Measurements from ENCODE around the gene SLC2A13. TPM values are rescaled to one million over a fixed set of nuclear protein-coding genes. Genes with fewer than 3 reads are reported as not detected.
"Not testable (repeated sequence)": the region's sequence is repeated elsewhere in the genome, so short reads cannot be mapped to it uniquely, and the experiment has no call there.

SLC2A13 gene
- total RNA-seq, 2 donors from 2014 or later, result 10.3 to 12.9 TPM

DNA sequence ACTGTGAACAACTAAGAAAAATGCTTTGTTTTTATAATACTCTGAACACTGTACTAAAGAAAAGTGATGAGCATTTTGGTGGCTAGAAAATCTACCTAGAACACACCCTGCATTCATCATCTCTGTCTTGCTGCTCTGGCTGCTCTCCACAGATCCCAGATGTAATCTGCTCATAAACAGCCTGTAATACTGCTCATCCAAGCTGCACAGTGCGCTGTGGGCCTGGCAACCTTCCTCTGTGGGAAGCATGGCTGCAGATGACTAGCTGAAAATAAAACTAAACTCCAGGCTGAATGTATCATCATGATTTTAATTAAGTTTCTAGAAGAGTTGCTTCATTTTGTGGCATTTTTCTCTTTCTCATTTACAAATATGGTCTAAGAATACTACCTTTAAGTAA lies 200.7 kb downstream of the SLC2A13 start:
- Histone ChIP-seq H3K9ac (ENCODE audit: extremely low read depth, low read length, poor library complexity, severe bottlenecking) (no peak overlapping the region), H3K27ac (ENCODE audit: low read depth, low read length) (no peak overlapping the region), H3K4me1 (ENCODE audit: control insufficient read depth, insufficient read depth, low read length) (no peaks in the 10 kb centered on the region), H3K36me3 (ENCODE audit: control insufficient read depth, insufficient read depth, low read length) (no peaks in the 10 kb centered on the region), H3K4me3 (ENCODE audit: low read length) (no peak overlapping the region), H3K9me3 (ENCODE audit: control insufficient read depth, low read length) (no peaks in the 10 kb centered on the region), H3K27me3 (ENCODE audit: control insufficient read depth, insufficient read depth, low read length, poor library complexity, severe bottlenecking) (no peaks in the 10 kb centered on the region)
- Mint-ChIP-seq H3K27ac (peak overlapping the region; percentile 52), H3K27me3 (ENCODE audit: insufficient read depth) (no peaks in the 10 kb centered on the region), H3K9me3 (peaks cover 2% of the 10 kb centered on the region), H3K36me3 (ENCODE audit: low read depth) (no peaks in the 10 kb centered on the region), H3K4me1 (no peaks in the 10 kb centered on the region), H3K4me3 (no peak overlapping the region)
- 84 to 100% methylated on average over 1 of the region's 1 CpG for WGBS, 2 experiments (ENCODE audit: insufficient coverage in 1 of 2, insufficient read length in 1 of 2)
- TF ChIP-seq, protein P1, sequence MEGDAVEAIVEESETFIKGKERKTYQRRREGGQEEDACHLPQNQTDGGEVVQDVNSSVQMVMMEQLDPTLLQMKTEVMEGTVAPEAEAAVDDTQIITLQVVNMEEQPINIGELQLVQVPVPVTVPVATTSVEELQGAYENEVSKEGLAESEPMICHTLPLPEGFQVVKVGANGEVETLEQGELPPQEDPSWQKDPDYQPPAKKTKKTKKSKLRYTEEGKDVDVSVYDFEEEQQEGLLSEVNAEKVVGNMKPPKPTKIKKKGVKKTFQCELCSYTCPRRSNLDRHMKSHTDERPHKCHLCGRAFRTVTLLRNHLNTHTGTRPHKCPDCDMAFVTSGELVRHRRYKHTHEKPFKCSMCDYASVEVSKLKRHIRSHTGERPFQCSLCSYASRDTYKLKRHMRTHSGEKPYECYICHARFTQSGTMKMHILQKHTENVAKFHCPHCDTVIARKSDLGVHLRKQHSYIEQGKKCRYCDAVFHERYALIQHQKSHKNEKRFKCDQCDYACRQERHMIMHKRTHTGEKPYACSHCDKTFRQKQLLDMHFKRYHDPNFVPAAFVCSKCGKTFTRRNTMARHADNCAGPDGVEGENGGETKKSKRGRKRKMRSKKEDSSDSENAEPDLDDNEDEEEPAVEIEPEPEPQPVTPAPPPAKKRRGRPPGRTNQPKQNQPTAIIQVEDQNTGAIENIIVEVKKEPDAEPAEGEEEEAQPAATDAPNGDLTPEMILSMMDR (conservative IDR thresholded peaks at IDR 0.05), result no peak
- DNase-seq, result no peak

DNA sequence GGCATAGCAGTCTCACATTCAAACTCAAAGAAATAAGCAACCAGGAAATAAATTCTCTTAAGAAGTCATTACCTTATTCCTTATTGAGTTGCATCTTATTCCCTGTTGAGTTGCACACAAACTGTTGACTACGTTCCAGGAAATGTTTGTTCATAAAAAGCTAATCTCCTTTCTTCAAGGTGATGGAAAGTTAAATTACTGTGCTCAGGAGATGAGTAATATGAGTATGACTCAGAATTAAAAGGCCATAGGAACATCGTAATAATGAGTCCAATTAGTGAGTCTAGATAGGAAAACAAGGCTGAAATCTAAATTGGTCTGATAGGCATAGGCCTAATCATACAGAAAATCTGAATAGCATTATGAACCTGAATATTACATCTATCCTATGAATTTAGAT lies 203.1 kb downstream of the SLC2A13 start:
- H3K9me3 Mint-ChIP-seq, result peaks cover 2% of the 10 kb centered on the region
- no peak for DNase-seq
- Histone ChIP-seq H3K9ac (ENCODE audit: extremely low read depth, low read length, poor library complexity, severe bottlenecking) (no peak overlapping the region), H3K36me3 (ENCODE audit: control insufficient read depth, insufficient read depth, low read length) (no peaks in the 10 kb centered on the region), H3K27ac (ENCODE audit: low read depth, low read length) (no peak overlapping the region), H3K27me3 (ENCODE audit: control insufficient read depth, insufficient read depth, low read length, poor library complexity, severe bottlenecking) (no peaks in the 10 kb centered on the region), H3K4me1 (ENCODE audit: control insufficient read depth, insufficient read depth, low read length) (no peaks in the 10 kb centered on the region), H3K9me3 (ENCODE audit: control insufficient read depth, low read length) (no peaks in the 10 kb centered on the region), H3K4me3 (ENCODE audit: low read length) (no peak overlapping the region)
- no peaks in the 10 kb centered on the region for H3K4me1 Mint-ChIP-seq
- H3K4me3 Mint-ChIP-seq, result no peak overlapping the region
- TF ChIP-seq, protein P1 (conservative IDR thresholded peaks at IDR 0.05), result no peak
- WGBS, 2 experiments (ENCODE audit: insufficient coverage in 1 of 2, insufficient read length in 1 of 2), result 95% methylated on average over 2 of the region's 2 CpGs; no CpG with 5 or more reads in 1 of the 2 experiments
- H3K27ac Mint-ChIP-seq, result no peak overlapping the region
- no peaks in the 10 kb centered on the region for H3K27me3 Mint-ChIP-seq (ENCODE audit: insufficient read depth)
- no peaks in the 10 kb centered on the region for H3K36me3 Mint-ChIP-seq (ENCODE audit: low read depth)

DNA sequence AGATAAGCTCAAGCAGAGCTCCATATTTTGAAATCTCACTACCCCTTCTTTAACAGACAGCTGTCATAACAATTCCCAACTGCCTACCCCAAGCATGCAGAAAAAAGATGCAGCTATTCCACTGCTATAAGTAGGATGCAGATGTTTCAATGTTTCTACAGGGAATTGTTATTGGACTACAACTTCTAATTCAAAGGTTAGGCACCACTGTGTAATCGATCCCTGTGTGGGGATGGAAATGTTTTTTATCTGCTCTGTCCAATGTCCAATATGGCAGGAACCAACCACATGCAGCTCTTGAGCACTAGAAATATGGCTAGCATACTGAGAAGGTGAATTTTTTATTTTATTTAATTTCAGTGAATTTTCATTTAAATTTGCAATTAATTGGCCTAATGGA lies 208.6 kb downstream of the SLC2A13 start:
- TF ChIP-seq, protein P1 (conservative IDR thresholded peaks at IDR 0.05), result no peak
- H3K9me3 Mint-ChIP-seq, result peaks cover 5% of the 10 kb centered on the region
- H3K27ac ChIP-seq (ENCODE audit: low read depth, low read length), result no peak overlapping the region
- no peak overlapping the region for H3K4me3 ChIP-seq (ENCODE audit: low read length)
- H3K9me3 ChIP-seq (ENCODE audit: control insufficient read depth, low read length), result no peaks in the 10 kb centered on the region
- H3K4me1 Mint-ChIP-seq, result no peaks in the 10 kb centered on the region
- DNase-seq, result no peak
- WGBS, 2 experiments (ENCODE audit: insufficient coverage in 1 of 2, insufficient read length in 1 of 2), result 100% methylated on average over 1 of the region's 1 CpG; no CpG with 5 or more reads in 1 of the 2 experiments
- H3K36me3 ChIP-seq (ENCODE audit: control insufficient read depth, insufficient read depth, low read length), result no peaks in the 10 kb centered on the region
- no peaks in the 10 kb centered on the region for H3K27me3 Mint-ChIP-seq (ENCODE audit: insufficient read depth)
- no peak overlapping the region for H3K27ac Mint-ChIP-seq
- H3K4me3 Mint-ChIP-seq, result no peak overlapping the region
- no peaks in the 10 kb centered on the region for H3K36me3 Mint-ChIP-seq (ENCODE audit: low read depth)
- H3K9ac ChIP-seq (ENCODE audit: extremely low read depth, low read length, poor library complexity, severe bottlenecking), result no peak overlapping the region
- no peaks in the 10 kb centered on the region for H3K4me1 ChIP-seq (ENCODE audit: control insufficient read depth, insufficient read depth, low read length)
- no peaks in the 10 kb centered on the region for H3K27me3 ChIP-seq (ENCODE audit: control insufficient read depth, insufficient read depth, low read length, poor library complexity, severe bottlenecking)

DNA sequence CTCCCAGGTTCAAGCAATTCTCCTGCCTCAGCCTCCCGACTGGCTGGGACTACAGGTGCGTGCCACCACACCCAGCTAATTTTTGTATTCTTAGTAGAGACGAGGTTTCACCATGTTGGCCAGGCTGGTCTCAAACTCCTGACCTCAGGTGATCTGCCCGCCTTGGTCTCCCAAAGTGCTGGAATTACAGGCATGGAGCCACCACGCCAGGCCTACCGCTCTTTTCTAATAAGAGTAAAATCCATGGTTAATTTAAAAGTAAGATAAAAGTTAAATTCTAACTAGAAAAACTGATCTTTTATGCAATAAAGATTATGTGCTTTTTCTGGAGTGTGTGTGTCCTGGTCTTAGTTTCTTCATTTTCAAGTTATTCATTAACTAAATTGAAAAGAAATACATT lies 212.5 kb downstream of the SLC2A13 start:
- not testable (repeated sequence) for H3K27me3 ChIP-seq (ENCODE audit: control insufficient read depth, insufficient read depth, low read length, poor library complexity, severe bottlenecking); H3K9ac ChIP-seq (ENCODE audit: extremely low read depth, low read length, poor library complexity, severe bottlenecking); H3K4me3 ChIP-seq (ENCODE audit: low read length); H3K4me3 Mint-ChIP-seq; H3K4me1 Mint-ChIP-seq; H3K9me3 Mint-ChIP-seq; H3K9me3 ChIP-seq (ENCODE audit: control insufficient read depth, low read length); H3K36me3 ChIP-seq (ENCODE audit: control insufficient read depth, insufficient read depth, low read length); H3K36me3 Mint-ChIP-seq (ENCODE audit: low read depth); H3K27ac Mint-ChIP-seq; H3K27me3 Mint-ChIP-seq (ENCODE audit: insufficient read depth); H3K27ac ChIP-seq (ENCODE audit: low read depth, low read length); H3K4me1 ChIP-seq (ENCODE audit: control insufficient read depth, insufficient read depth, low read length); DNase-seq
- WGBS, 2 experiments (ENCODE audit: insufficient coverage in 1 of 2, insufficient read length in 1 of 2), result 91 to 100% methylated on average over 4 to 6 of the region's 6 CpGs
